RWPE2 (cell line): ENCODE measurements around the gene NEO1.

Experiments used
- ATAC-seq: fragments of 200-7000 bp; cut with Tn5 transposase; 3 replicates; pipeline ENCODE4 v1.9.1; 2021; ENCODE audit warnings: low read depth
- DNase-seq: peaks from one replicate; pipeline ENCODE4 v3.0.0-alpha.2; 2020; ENCODE audit warnings: low spot score
- H3K27ac ChIP-seq: fragments of 450-650 bp; 2 replicates; pipeline ENCODE4 v1.5.1; 2017; ENCODE audit warnings: mild to moderate bottlenecking; ENCODE audit not compliant: poor library complexity, severe bottlenecking
- H3K27me3 ChIP-seq: fragments of 250-450 bp; sonication (Bioruptor Pico); 2 replicates; pipeline ENCODE4 v1.5.1; 2021; ENCODE audit warnings: mild to moderate bottlenecking, moderate library complexity; ENCODE audit not compliant: insufficient read depth, poor library complexity, severe bottlenecking
- H3K36me3 ChIP-seq: fragments of 250-450 bp; sonication (Bioruptor Pico); 2 replicates; pipeline ENCODE4 v1.5.1; 2020; ENCODE audit warnings: low read depth, mild to moderate bottlenecking, moderate library complexity
- H3K4me1 ChIP-seq: fragments of 250-450 bp; sonication (Bioruptor Pico); 2 replicates; pipeline ENCODE4 v1.5.1; 2021; ENCODE audit warnings: mild to moderate bottlenecking, moderate library complexity; ENCODE audit not compliant: insufficient read depth, poor library complexity, severe bottlenecking
- H3K4me3 ChIP-seq: fragments of 250-450 bp; sonication (Bioruptor Pico); 2 replicates; pipeline ENCODE4 v1.5.1; 2021; ENCODE audit warnings: mild to moderate bottlenecking, moderate library complexity; ENCODE audit not compliant: severe bottlenecking
- H3K9me3 ChIP-seq: fragments of 250-450 bp; sonication (Bioruptor Pico); 2 replicates; pipeline ENCODE4 v1.5.1; 2021; ENCODE audit warnings: mild to moderate bottlenecking, moderate library complexity; ENCODE audit not compliant: severe bottlenecking
- TF ChIP-seq, protein P1 (sequence below): fragments of 450-650 bp; IDR thresholded peaks from one replicate; pipeline ENCODE4 v1.5.1; 2017; ENCODE audit warnings: mild to moderate bottlenecking, moderate library complexity; ENCODE audit not compliant: poor library complexity, severe bottlenecking

The NEO1 gene

GRCh38 chr15:73139744-73140553 lies 87.7 kb downstream of the NEO1 start:
- Histone ChIP-seq H3K4me1 (no peaks in the 10 kb centered on the region), H3K36me3 (no peaks in the 10 kb centered on the region), H3K27me3 (no peaks in the 10 kb centered on the region), H3K27ac (no peak overlapping the region), H3K4me3 (no peak overlapping the region), H3K9me3 (no peaks in the 10 kb centered on the region)
- DNase-seq (no peak), ATAC-seq (no peak)
- TF ChIP-seq, protein P1, sequence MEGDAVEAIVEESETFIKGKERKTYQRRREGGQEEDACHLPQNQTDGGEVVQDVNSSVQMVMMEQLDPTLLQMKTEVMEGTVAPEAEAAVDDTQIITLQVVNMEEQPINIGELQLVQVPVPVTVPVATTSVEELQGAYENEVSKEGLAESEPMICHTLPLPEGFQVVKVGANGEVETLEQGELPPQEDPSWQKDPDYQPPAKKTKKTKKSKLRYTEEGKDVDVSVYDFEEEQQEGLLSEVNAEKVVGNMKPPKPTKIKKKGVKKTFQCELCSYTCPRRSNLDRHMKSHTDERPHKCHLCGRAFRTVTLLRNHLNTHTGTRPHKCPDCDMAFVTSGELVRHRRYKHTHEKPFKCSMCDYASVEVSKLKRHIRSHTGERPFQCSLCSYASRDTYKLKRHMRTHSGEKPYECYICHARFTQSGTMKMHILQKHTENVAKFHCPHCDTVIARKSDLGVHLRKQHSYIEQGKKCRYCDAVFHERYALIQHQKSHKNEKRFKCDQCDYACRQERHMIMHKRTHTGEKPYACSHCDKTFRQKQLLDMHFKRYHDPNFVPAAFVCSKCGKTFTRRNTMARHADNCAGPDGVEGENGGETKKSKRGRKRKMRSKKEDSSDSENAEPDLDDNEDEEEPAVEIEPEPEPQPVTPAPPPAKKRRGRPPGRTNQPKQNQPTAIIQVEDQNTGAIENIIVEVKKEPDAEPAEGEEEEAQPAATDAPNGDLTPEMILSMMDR = no peak

DNA sequence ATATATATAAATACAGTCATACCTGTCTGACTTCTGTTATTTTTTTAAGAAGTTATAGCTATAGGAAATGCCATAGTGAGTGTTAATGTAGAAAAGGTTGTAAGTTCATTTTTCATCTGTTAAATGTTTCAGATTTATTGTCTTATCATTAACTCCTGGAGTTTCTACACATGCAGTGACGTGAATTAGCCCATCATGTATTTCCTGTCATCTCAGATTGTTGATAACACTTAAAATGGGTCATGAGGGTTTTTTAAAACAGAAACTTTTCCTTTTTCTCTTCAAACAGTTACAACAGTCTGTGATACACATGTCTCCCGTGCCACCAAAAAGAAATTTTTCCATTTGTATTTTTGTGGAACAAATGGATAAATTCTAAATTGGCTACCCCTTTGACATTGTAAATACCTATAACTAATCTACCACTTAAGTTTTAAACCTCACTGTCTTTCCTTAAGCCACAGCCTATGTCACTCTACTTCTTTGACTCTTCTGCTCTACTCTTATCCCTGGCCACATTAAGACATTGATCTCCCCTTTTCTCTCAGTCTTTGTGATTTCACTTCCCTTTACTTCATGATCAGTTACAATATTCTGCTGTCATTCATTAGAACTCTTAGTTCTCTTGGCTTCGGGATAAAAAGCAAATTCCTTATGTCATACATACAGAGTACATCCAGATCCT lies 89.1 kb downstream of the NEO1 start:
- Histone ChIP-seq H3K4me3 (no peak overlapping the region), H3K9me3 (no peaks in the 10 kb centered on the region), H3K36me3 (no peaks in the 10 kb centered on the region), H3K4me1 (no peaks in the 10 kb centered on the region), H3K27me3 (no peaks in the 10 kb centered on the region), H3K27ac (no peak overlapping the region)
- ATAC-seq = no peak
- TF ChIP-seq, protein P1 = no peak
- no peak for DNase-seq

DNA sequence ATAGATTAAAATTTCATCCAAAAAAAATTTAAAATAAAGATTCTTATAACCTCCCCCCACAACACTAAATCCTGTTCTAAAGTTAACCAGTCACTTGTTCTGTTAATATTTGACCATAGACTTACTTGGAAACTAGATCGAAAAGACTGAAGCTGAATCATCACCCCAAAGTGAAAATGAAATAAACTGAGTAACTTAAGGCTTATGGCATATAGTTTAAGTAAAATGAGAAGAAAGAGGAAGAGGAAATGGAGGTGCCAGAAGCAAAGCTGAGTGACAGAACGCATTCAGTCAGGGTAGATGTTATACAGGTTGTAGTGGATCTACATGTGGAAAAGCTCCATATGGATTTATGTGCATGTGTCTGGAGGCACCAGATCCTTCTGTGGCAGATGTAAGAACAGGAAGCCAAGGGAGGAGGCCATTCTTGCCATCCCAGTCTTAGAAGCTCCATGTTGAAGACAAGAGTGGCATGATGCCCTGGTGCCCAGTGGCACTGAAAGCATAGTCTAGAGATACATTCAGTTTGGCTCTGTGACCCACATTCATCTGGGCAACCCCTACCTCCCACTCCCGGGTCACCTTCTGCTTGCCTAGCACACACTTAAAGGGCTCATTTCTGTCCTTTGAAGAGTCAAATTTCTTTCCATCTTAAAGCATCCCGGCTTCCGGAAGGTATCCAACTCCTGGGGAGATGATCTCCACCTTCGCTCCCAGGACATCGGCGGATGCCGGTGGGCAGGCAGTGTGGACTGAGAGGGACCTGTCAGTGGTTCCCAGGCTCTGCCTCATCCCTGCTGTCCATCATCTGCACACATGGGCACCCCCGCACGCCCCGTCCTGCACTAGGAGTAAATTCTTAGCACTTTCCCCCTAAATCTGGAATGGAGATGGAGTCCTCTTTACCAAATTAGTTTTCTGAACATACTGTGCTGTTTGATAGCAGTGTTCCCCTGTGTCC lies 90.8 kb downstream of the NEO1 start:
- Histone ChIP-seq H3K9me3 (no peaks in the 10 kb centered on the region), H3K27ac (no peak overlapping the region), H3K4me1 (no peaks in the 10 kb centered on the region), H3K36me3 (no peaks in the 10 kb centered on the region), H3K27me3 (no peaks in the 10 kb centered on the region), H3K4me3 (no peak overlapping the region)
- ATAC-seq (no peak), DNase-seq (peak; percentile 62)
- TF ChIP-seq, protein P1 = no peak

GRCh38 chr15:73143763-73144155 lies 91.5 kb downstream of the NEO1 start:
- Histone ChIP-seq H3K4me1 (no peaks in the 10 kb centered on the region), H3K27me3 (no peaks in the 10 kb centered on the region), H3K27ac (no peak overlapping the region), H3K4me3 (no peak overlapping the region), H3K36me3 (no peaks in the 10 kb centered on the region), H3K9me3 (no peaks in the 10 kb centered on the region)
- ATAC-seq (no peak), DNase-seq (no peak)
- TF ChIP-seq, protein P1 = no peak
